NCI-H1694 (cell line): ENCODE results near the gene B3GAT1.

Source experiments
- DNase-seq: peaks from one replicate; lab custom pipeline; 2025; lab: John Stamatoyannopoulos, UW

B3GAT1 gene

GRCh38 chr11:134333946-134334345 lies 78.1 kb downstream of the B3GAT1 start:
- DNase-seq, result no peak

GRCh38 chr11:134333312-134333711 lies 78.7 kb downstream of the B3GAT1 start:
- DNase-seq, result no peak

DNA sequence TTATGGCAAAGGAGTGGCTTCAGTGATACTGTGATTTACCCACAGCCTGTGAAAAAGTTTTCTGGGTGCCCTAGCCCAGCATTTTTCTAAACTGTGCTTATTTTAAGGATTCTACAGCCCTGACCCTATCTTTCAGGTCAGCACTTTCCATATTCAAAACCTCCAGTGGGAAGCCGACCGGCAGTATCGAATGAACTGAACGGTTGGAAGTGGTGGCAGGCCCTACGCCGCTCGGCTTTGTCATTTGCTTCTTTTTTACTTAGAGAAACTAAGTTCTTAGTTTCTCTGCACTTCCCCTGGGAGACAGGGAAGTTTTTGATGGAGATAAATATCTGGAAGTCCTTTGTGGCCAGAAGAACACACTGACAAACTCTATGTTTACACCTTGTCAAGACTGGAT lies 79.3 kb downstream of the B3GAT1 start:
- DNase-seq, result no peak

DNA sequence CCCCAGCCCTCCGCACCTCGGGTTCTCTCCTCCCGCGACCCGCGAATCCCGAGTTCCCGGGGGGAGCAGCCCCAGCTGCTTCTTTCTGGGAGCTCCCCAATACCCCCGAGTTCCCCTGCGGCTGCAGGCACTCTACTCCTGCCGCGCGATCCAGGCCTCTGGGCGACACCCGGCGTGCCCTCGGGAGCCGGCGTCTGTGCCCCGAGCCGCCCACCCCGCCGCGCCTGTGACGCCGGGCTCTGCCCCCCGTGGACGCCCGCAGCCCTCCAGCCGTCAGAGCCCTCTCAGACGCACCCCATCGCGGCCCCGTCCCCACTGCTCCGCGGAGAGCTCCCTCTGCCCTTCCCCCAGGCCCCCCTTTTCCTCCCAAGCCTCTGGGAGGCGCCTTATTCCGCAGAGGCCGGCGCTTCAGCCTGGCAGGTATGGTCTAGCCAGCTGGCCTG lies 79.8 kb downstream of the B3GAT1 start:
- no peak for DNase-seq

DNA sequence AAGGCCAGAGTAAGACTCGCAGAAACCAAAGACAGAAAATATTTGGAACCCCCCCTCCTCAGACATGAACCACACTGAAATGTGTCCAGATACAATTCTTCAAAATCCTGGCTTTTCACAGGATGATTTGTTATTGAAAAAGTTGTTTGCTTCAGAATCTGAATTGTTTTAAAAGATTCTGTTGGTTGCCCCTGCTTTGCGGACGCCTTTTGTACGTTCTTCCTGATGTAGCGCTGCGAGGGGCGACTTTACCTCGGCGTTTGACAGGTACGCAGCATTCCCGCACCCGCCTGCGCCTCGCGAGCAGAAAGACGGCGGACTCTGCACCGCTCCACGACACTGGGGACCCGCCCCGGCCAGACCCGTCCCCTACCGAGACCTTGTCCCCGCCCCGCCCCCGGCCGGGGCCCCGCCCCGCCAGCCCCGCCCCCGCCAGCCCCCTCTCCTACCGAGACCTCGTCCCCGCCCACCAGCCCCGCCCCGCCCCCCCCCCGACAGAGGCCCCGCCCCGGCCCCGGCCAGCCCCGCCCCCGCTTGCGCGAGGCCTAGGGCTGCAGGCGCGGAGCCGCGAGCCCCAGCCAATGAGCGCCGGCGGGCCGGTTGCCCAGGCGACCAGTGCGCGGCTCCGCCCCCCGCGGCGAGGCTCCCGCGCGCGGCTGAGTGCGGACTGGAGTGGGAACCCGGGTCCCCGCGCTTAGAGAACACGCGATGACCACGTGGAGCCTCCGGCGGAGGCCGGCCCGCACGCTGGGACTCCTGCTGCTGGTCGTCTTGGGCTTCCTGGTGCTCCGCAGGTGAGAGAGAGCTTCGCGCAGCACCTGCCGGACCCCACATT lies 80.5 kb downstream of the B3GAT1 start, which contains the start of gene GLB1L2:
GLB1L2 (plus strand) TSS at position 635 of the 835 bp plus-strand sequence; CDS start at position 709, 74 bp downstream.
- no peak for DNase-seq

DNA sequence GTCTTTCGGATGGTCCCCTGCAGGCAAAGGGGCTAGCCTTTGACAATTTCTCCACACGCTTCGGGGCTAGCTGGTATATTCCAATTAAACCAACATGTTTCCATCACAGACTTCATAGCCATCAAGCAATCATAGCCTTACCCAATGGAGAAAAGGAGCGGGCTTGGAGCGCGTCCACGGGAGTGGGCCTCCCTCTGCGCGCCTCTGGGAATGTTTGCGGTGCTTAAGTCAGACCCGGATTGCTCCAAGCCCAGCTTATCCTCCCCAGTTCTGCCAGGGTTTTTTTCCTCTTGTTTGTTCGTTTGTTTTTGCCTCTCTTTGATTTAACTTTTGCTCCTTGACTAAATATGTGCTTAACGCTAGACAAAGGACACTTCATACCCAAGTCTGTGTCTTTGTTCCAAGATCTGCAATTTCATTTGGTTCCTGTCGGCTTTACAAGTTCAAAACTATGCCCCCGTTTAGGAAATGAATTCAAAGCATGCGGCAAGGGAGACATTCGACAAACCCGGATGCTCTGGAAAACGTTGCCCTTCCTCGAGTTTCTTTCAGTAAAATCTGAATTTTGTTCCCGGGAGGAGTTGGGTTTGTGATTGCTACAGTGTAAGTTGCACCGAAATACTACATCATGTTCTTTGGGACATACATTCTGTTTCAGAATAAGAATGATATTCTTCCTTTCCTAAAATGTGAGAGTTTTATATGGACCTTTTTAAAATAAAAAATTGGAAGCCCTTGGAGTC lies 81.3 kb downstream of the B3GAT1 start:
- no peak for DNase-seq
